GM18868 (cell line): Measurements from ENCODE around the gene MYO5C.

Experiments
- ATAC-seq: cut with Tn5 transposase; IDR thresholded peaks from one replicate; pipeline ENCODE4 v1.9.1; 2021; ENCODE audit warnings: mild to moderate bottlenecking, moderate library complexity; ENCODE audit not compliant: unreplicated experiment

Gene MYO5C

GRCh38 chr15:52281085-52282035 is 14.2 kb downstream of the MYO5C start:
- no peak for ATAC-seq

- no peak for ATAC-seq
Measured at GRCh38 chr15:52280326-52281084, 15.1 kb downstream of the MYO5C start.

- no peak for ATAC-seq
Measured at GRCh38 chr15:52278636-52279367, 16.8 kb downstream of the MYO5C start.

GRCh38 chr15:52278135-52278534 is 17.5 kb downstream of the MYO5C start:
- no peak for ATAC-seq

GRCh38 chr15:52277575-52277974 is 18.0 kb downstream of the MYO5C start:
- ATAC-seq: no peak

DNA sequence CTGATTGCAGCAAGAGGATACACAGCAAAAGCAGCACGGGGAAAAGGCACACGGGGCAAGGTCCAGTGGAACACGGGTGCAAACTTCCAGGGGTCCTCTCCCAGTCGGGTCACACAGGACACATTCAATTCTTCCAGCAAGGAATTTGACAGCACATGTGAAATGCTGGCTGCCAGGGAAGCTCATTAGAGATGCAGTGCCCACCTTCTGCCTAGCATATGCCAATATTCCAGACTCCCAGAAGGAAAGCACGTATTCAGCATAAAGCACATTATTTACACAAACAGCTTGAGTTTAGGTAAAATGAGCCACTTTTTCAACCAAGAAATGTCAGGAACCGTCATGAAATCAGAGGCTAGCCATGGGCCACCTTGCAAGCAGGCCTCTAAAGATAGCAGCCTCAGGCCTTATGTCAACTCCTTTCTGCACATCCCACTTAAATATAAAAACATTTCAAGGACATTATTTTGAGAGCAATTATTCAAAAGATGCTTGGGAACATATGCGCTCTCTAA is 19.3 kb downstream of the MYO5C start:
- no peak for ATAC-seq

DNA sequence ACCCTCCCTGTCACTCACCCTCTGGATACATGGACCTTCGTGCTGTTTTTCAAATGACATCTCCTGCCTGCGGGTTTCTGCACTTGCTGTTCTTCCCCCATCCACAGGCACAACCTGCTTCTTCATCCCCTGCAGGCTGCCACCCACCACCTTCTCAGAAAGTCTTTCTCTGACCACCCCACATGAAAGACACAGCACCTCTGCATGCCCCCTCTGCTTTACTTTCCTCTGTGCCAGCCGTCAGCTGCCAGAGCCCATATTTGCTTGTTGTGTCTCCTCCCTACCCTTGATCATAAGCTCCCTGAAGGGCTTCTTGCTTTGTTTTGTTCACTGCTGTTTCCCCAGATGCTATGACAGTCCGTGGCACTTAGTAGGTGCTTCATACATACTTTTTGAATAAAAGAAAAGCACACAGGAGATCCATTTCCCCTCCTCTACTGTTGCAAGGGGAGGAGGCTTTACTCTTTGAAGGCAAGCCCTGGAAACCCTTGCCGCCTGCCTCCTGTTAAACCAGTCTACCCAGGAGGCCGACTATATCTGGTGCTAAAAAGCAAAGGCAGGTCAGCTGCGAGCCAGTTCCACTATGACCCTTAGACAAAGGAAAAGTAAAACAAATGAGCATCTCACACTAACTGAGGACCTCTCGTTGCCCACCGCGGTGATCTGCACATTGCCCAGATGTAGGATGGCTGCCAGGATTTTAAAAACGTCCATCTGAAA is 31.9 kb downstream of the MYO5C start:
- ATAC-seq: no peak

DNA sequence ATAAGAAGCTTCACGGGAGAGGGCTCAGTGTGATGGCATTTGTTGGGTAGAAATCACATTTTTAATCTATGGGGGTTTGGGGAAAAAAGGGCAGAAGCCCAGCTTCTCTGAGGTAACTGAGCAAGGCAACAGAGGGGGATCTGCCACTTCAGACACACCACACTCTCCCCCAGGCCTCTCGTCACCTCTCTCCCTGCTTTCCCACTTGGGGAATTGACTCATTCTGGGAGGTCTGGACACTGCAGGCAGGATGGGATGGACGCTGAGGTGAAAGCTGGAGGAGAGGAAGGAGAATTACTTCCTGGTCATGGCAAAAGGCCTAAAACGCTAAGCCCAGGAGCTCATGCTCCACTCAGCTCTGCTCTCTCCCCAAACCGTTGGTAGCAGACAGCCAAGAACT is 33.2 kb downstream of the MYO5C start:
- no peak for ATAC-seq

- peak; percentile 99 for ATAC-seq
Measured at GRCh38 chr15:52261498-52262242, 33.9 kb downstream of the MYO5C start.

DNA sequence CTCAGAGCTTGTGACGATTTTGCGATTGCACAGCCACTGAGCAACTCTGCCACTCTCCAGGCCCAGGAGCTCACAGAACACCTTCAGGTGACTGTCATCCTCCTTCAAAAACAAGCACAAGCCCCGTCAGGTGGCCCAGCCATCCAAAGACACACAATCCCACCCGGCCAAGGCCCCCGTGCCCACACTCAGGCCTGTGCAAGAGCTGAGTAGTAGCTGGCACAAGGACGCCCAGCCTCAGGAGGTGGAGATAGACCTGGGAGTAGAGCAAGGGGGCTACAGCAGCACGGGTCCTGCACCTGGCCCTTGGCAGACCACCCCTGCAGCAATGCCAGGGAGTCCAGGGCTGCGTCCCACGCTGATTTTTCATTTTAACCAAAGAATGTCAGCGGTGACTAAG is 34.6 kb downstream of the MYO5C start:
- no peak for ATAC-seq

- no peak for ATAC-seq
Measured at GRCh38 chr15:52259503-52259902, 36.1 kb downstream of the MYO5C start.

- no peak for ATAC-seq
Measured at GRCh38 chr15:52258461-52258860, 37.1 kb downstream of the MYO5C start.

- ATAC-seq: no peak
Measured at GRCh38 chr15:52257734-52258062, 37.9 kb downstream of the MYO5C start.

GRCh38 chr15:52256930-52257733 is 38.5 kb downstream of the MYO5C start:
- no peak for ATAC-seq

DNA sequence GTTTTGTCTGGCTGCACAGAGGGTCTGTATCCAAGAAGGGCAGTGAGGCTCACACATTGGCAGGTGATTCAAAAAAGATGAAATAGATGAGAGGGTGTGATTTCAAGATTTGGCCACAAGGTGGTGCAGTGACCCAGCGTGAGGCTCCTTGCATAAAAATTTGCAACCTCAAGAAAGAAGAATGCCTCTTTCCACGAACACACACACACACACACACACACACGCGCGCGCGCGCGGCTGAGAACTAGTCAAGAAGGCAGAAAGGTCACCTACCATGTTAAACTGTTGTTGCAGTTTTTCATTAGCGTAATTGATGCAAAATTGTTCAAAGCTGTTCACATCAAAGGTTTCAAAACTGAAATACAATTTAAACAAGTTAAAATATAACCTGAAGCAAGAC is 39.2 kb downstream of the MYO5C start:
- no peak for ATAC-seq

DNA sequence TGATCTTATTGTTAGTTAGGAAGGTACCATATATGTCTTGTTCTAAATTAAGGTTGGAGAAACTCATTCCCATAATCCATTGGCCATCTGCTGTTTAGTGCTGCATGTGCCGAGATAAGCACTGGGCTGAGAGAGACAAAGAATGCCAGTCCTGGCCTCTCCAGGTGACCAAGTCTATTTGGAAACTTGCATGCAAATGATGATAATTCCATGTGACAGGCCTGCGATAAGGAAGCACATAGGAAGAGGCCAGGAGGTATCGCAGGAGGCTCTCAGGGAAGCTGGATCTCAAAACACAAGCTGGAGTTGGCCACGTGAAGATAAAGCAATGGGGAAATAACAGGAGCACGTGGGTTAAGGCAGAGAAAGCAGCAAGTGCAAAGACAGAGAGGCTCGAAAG is 39.7 kb downstream of the MYO5C start:
- no peak for ATAC-seq

DNA sequence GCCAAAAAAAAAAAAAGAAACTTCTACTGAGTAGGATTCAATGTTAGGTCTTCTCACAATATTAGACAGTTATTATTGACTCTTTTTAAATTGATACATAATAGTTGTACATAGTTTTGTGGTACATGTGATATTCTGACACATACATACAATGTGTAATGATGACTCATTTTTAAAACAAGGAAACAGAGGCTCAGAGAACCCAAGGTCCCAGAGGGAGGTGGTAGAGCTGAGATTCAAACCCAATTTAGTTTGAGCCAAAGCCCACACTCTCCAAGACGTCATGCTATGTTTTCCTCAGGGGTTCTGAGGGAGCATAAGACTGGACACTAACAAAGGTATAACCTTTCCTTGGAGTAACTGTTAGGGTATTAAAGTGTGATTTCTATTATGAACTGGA is 40.6 kb downstream of the MYO5C start:
- peak; percentile 58 for ATAC-seq

DNA sequence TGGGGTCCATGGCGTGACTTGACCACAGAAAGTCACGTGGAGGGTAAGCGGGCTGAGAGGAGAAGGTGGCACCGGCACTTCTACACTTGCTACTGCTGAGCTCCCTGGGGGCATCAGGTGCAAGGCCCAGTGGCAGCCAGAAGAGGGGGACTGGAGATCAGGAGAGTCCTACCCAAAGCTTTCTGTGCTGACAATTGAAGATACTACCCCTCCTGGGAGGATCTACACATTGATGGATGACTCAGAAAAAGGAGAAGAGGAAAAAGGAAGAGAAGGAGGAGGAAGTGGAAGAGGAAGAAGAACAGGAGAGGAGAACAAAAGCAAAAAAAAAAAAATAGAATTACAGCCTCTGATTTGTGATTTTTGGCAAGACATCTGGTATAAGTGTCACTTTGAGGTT is 41.2 kb downstream of the MYO5C start:
- ATAC-seq: peak; percentile 42

DNA sequence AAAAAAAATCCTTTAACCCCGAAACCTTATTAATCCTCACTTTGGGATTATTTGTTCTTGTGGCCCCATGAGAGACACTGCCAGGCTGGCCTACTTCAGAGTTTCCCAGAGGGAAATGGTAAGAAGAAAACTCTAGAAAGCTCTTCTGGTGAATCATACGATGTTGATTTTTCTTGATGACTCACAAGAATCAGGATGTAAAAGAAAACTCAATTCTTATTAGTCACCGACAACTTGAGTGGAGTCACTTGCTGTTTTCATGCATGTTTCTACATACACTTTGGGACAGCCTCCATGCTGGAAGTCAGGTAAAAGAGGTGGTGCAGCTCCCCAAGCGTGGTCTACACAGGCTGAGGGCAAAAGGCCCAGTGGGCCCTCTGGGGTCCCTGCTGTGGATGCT is 42.8 kb downstream of the MYO5C start:
- ATAC-seq: no peak
